ENCODE results near the gene THEMIS2. TPM values are rescaled to one million over a fixed set of nuclear protein-coding genes. Genes with fewer than 3 reads are reported as not detected.

THEMIS2 gene
- total and polyA plus RNA-seq, 9 of the 15 experiments (the other 6 are each of a cell fraction or from before 2014, with no cell fraction given) = 2.3 to 12.7 (median 8.0) TPM

- H3K9me1 ChIP-seq (ENCODE audit: control insufficient read depth, insufficient read depth, low read length) = no peaks in the 10 kb centered on the region
- H3K4me3 ChIP-seq = no peak overlapping the region
- H3K27ac ChIP-seq (ENCODE audit: extremely low read depth, low read depth, low read length) = no peak overlapping the region
- intact Hi-C loops (cut with micrococcal nuclease) = loop anchor here (5.0 kb wide), 2 partner anchors 82 to 1022 kb away; no protein-coding TSS in a partner anchor
- no peaks in the 10 kb centered on the region for H3K79me2 ChIP-seq (ENCODE audit: control insufficient read depth, insufficient read depth, low read length)
- 87% methylated on average over 6 of the region's 6 CpGs for WGBS (ENCODE audit: insufficient coverage, low coverage, missing lambda C conversion rate)
- ATAC-seq = no peak
- H3K27me3 ChIP-seq (ENCODE audit: control insufficient read depth in 2 of 2, insufficient read depth in 2 of 2, low read length in 2 of 2) = no peaks in the 10 kb centered on the region
- POLR2A ChIA-PET = no interaction called here
- DNase-seq (ENCODE audit: extremely low read depth in 1 of 4, low spot score in 3 of 4) = no peak
- H3K9me3 ChIP-seq (replicated peaks; ENCODE audit: control insufficient read depth, insufficient read depth, low read depth, low read length) = no peaks in the 10 kb centered on the region
- no peak overlapping the region for H3K4me2 ChIP-seq (ENCODE audit: insufficient read depth, low read length)
- peaks cover 18% of the 10 kb centered on the region for H3K36me3 ChIP-seq (ENCODE audit: control insufficient read depth, insufficient read depth, low read length)
- H3K9ac ChIP-seq (ENCODE audit: insufficient read depth in 1 of 2, low read depth in 2 of 2, low read length in 2 of 2) = no peak overlapping the region
- no peaks in the 10 kb centered on the region; the same call in 1 of the 2 replicates for H4K20me1 ChIP-seq (replicated peaks; ENCODE audit: control insufficient read depth, insufficient read depth, low read length)
- H3K4me1 ChIP-seq (replicated peaks in 1 of 2; ENCODE audit: control insufficient read depth in 2 of 2, insufficient read depth in 2 of 2, low read length in 2 of 2) = peaks cover 5 to 13% of the 10 kb centered on the region in 2 experiments; a peak in 4 of 5 replicates
- in situ Hi-C loops (cut with MboI) = no loop called here
- BruUV-seq (replicated peaks) = no TSS peak
- H2AFZ ChIP-seq (ENCODE audit: low read depth, low read length) = no peak overlapping the region
- no peak for FAIRE-seq
- CTCF ChIA-PET (ENCODE audit: low intra/inter-chr PET ratio) = no interaction called here
- TF ChIP-seq SLC30A9 (CRISPR knock-in tag; IDR thresholded peaks at IDR 0.05) (no peak), PRDM10 (IDR thresholded peaks at IDR 0.05; ENCODE audit: partially characterized antibody) (no peak), KDM2B (CRISPR knock-in tag; IDR thresholded peaks at IDR 0.05) (no peak), SIN3B (IDR thresholded peaks at IDR 0.05; ENCODE audit: low read depth) (no peak), CREB3L1 (IDR thresholded peaks at IDR 0.05; ENCODE audit: borderline replicate concordance, low read depth) (no peak), ZMIZ1 (IDR thresholded peaks at IDR 0.05; ENCODE audit: low read depth in 2 of 2, low read length in 2 of 2) (no peak), DLX4 (CRISPR knock-in tag; IDR thresholded peaks at IDR 0.05) (no peak), CXXC5 (CRISPR knock-in tag; IDR thresholded peaks at IDR 0.05) (no peak), FOXK1 (CRISPR knock-in tag; IDR thresholded peaks at IDR 0.05; ENCODE audit: borderline replicate concordance) (no peak), ZSCAN32 (CRISPR knock-in tag; IDR thresholded peaks at IDR 0.05) (no peak), HINFP (tag; conservative IDR thresholded peaks at IDR 0.05; ENCODE audit: low read depth) (no peak)
These were observed 17.3 kb upstream of the THEMIS2 start for GRCh38 chr1:27855085-27855484.
